ENCODE results near the gene NT5DC3.

- TF ChIP-seq POLR2A (IDR thresholded peaks at IDR 0.05; ENCODE audit: low read length) (no peak), GATA1 (IDR thresholded peaks at IDR 0.05; ENCODE audit: low read depth, low read length) (no peak)
Measured at GRCh38 chr12:103758310-103759089, 82.5 kb downstream of the NT5DC3 start.

Data from erythroblast (primary cell).